ENCODE data around the gene ENC1.

The ENC1 gene

DNA sequence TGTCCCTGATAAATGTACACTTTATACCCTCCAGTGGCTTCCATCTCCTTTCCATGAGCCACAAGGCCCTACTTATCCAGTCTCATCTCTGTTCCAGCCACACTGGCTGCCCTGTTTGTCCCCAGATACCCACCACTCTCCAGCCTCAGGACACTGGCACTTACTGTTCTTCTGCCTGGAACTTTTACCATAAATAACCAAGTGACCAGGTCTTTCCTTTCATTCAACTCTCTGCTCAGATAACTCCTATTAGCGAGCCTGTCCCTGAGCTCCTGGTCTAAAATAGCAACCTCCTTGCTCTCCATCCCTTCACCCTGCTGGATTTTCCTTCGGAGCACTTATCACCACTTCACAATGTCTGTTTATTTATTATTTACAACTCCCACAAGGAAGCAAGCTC, 16.6 kb upstream of the ENC1 start:
- in situ Hi-C loops (cut with HindIII; ENCODE audit: low sequenced_read_pairs): loop anchor here (10.0 kb wide), 1 partner anchor 752 kb away; no protein-coding TSS in a partner anchor

DNA sequence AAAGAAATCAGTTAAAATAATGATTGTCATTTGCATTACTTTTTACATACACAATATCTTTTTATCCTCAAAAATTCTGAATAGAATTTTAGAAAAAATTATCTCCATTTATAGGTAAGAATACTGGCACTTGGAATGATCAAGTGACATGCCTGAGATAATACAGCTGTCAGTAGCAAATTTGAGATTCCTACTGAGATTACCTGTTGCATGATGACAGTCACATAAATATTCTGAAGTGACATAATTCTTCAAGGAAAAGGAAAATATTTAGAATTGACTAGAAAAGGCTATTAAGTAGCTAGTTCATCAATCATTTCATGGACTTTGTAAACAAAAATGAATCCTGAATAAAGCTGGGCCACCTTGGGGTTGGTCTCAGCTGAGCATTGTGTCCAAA, 15.2 kb upstream of the ENC1 start:
- in situ Hi-C loops (cut with HindIII; ENCODE audit: low sequenced_read_pairs): loop anchor here (10.0 kb wide), 1 partner anchor 751 kb away; no protein-coding TSS in a partner anchor

DNA sequence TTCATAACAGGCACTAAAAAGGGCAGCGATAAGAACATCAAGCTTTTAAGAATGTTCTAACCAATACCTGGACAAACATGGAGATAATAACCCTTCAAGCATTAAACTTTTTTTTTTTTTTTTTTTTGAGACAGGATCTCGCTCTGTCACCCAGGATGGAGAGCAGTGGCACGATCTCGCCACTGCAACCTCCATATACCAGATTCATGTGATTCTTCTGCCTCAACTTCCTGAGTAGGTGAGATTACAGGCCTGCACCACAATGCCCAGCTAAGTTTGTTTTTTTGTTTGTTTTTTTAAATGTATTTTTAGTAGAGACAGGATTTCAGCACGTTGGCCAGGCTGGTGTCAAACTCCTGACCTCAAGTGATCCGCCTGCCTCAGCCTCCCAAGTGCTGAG, 14.7 kb upstream of the ENC1 start:
- in situ Hi-C loops (cut with HindIII; ENCODE audit: low sequenced_read_pairs): loop anchor here (10.0 kb wide), 1 partner anchor 750 kb away; no protein-coding TSS in a partner anchor

GRCh38 chr5:74653991-74654390, 13.5 kb upstream of the ENC1 start:
- in situ Hi-C loops (cut with HindIII; ENCODE audit: low sequenced_read_pairs): loop anchor here (10.0 kb wide), 1 partner anchor 749 kb away; no protein-coding TSS in a partner anchor

GRCh38 chr5:74652576-74652975, 12.0 kb upstream of the ENC1 start:
- in situ Hi-C loops (cut with HindIII; ENCODE audit: low sequenced_read_pairs): loop anchor here (10.0 kb wide), 1 partner anchor 748 kb away; no protein-coding TSS in a partner anchor

GRCh38 chr5:74651710-74652109, 11.2 kb upstream of the ENC1 start:
- in situ Hi-C loops (cut with HindIII; ENCODE audit: low sequenced_read_pairs): loop anchor here (10.0 kb wide), 1 partner anchor 747 kb away; no protein-coding TSS in a partner anchor

DNA sequence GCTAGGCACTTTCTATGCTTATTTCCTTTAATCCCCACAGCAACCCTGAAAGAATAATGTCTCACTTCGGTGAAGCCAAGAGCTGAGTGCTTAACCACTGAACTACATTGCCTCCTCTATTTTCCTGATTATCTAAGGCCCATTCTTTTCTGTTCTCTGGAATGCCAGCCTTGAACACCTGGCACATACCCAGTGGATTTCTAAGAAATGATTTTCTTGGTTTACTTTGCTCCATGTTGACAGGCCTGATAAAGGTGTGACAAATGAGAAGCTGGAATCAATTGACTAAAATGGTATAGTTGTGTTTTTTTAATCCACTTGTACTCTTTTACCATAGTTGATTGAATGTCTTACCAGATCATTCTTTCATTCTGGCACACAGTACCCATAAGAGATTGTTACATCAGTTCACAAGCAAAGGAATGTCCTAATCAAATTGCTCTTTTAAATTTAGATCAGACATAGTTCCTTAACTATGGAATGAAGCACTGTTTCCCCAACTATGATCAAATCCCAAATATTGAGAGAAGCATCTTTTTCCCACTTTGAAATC, 9.0 kb upstream of the ENC1 start:
- in situ Hi-C loops (cut with HindIII; ENCODE audit: low sequenced_read_pairs): no loop called here

- in situ Hi-C loops (cut with HindIII; ENCODE audit: low sequenced_read_pairs): no loop called here
Measured at GRCh38 chr5:74648835-74649293, 8.3 kb upstream of the ENC1 start.

DNA sequence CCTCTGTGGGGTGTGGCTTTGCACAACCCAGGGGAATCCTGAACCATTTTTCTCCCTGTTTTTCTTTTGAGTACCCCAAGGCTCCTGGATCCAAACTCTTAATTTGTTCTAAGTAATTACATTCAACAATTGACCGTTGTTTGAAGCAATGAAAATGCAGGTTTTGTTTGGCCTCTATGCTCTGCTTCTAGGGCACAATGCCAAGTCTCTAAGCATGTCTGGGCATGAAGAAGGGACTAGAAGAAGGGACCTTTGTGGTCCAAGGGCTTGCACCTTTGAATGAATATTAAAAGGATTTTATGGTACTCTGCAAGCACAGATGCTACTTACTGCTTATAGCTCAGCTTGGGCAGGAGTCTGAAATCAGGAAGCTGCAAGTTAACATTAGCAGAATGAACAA, 6.6 kb upstream of the ENC1 start:
- in situ Hi-C loops (cut with HindIII; ENCODE audit: low sequenced_read_pairs): no loop called here

DNA sequence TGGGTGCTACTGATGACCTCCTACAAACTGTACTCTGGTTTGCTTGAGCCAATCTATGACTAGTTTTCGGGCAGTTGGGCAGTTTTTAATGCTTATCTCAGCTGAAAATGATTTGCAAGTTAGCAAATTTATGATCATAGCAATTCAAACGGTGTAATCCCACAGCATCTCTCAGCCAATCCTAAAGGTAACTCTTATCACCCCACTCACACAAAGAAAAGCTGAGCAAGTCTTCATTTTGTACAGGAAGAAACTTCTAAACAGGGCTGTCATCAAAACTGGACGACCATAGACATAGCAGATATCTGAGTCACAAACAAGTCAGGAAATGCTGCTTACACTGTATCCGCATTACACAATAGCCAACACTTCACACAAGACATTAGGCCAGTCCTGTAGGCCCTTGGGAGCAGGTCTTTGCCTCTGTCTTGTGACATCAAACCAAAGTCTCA, 2.6 kb upstream of the ENC1 start:
- in situ Hi-C loops (cut with HindIII; ENCODE audit: low sequenced_read_pairs): no loop called here

GRCh38 chr5:74642543-74642863, 2.0 kb upstream of the ENC1 start:
- in situ Hi-C loops (cut with HindIII; ENCODE audit: low sequenced_read_pairs): no loop called here

- in situ Hi-C loops (cut with HindIII; ENCODE audit: low sequenced_read_pairs): no loop called here
Measured at GRCh38 chr5:74641735-74642542, 1.4 kb upstream of the ENC1 start.

GRCh38 chr5:74640954-74641734, 616 bp upstream of the ENC1 start:
- in situ Hi-C loops (cut with HindIII; ENCODE audit: low sequenced_read_pairs): no loop called here

DNA sequence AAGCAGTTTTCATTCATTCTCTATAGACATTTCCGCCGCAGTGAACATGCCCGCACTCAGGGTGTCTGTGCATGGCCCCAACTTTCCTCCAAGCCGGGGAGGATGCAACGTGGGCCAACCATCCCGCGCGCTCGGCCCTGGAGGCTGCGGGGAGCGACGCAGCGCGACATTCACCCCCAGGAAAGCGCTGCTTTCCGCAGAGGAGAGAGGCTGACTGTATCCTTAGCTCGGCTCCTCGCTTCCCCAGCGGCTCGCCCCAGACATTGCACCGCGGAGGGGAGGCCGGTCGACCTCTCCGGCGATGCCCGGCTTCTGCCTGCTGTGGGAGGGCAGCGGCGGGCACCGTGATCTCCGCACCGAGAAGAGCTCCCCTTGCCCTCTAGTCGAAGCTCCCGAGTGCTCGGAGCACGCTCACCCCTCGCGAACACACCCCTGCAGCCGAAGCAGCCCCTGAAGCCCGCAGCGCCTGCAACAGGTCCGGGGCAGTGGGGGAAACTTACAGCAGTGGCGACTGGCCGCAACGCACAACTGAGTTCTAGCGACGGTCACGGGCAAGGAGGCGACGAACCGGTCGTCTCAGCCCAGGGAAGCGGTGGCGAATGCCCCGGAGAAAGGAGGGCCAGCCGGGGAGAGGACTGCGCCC, 600 bp downstream of the ENC1 start:
- in situ Hi-C loops (cut with HindIII; ENCODE audit: low sequenced_read_pairs): no loop called here

- in situ Hi-C loops (cut with HindIII; ENCODE audit: low sequenced_read_pairs): no loop called here
Measured at GRCh38 chr5:74638970-74639806, 1.3 kb downstream of the ENC1 start.

DNA sequence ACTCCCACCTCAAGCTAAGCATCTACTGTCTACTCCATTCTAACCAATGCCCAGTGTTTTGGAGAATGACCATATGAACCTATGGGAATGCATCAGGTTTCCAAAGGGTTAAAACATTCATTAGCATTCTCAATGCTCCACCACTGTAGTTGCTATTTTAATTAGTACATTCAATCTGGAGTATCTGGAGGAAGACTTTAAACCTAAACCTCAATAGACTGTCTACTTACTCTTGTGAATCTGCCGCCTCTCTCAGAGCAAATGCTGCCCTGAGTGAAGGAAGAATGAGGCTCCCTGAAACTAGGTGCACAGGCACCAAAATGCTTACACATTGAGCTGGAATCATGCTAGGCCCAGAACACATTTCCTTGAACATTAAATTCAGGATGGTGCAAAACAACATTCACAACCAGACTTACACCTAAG, 2.0 kb downstream of the ENC1 start:
- in situ Hi-C loops (cut with HindIII; ENCODE audit: low sequenced_read_pairs): no loop called here

DNA sequence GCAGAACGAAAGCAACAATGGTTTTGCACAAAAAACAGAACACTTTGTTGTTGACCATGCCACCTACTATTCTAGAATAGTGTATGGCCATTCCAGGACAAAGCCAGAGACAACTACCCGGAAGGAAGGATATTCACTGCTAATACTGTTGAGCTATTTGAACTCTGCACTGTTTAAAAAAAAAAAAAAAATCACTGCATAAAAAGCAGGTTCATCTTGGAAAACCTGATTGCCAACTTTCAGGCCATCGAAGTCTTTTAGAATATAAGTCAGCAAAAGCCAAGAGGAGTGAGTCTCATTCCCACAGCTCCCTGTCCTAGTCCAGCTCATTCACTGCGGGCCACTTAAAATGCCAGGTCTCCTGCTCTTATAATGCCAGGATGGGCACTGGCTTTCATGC, 4.0 kb downstream of the ENC1 start:
- in situ Hi-C loops (cut with HindIII; ENCODE audit: low sequenced_read_pairs): no loop called here

DNA sequence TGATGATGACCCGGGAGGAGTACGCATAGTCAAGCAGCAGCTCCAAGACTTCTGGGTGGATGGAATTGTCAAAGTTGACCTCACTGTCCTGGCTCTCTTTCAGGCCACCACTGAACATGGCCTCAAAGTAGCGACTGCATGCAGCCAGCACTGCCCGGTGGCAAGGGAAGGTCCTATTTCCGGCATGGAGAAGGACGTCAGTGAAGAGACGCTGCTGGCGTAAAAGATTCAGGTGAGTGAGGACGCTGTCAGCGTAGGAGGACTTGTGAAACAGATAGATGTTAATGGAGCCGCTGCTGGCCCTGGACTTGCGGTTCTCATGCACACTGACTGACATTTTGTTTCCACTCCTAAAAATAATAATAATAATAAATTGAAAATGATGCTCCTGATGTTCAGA, 4.4 kb downstream of the ENC1 start:
- in situ Hi-C loops (cut with HindIII; ENCODE audit: low sequenced_read_pairs): no loop called here

DNA sequence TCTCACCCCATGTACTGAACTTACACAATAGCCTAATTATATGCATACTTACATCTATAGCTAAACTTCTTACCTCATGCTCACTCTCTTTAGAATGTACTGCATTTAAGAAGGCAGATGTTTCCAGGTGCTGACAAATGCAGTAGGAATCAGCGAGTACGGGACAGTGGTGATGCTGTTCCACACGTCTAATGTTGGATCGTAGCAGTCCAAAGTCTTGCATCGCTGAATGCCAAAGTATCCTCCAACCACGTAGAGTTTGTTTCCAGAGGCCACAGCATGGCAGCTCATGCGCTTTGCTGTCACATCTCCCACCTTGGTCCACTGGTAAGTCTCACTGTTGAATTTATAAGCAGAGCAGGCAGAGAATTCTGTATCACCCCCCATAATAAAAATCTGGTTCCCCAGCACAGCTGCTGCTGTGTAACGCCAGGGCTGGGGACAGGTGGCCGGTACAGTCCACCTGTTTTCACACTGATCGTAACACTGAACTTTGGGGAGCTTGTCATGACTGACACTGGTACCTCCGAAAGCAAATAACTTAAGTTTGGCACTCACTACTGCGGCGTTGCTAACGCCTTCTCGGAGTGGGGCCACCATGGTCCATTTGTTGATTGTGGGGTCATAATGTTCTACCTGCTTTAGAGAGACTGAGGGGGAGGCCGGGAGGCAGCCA, 5.8 kb downstream of the ENC1 start:
- in situ Hi-C loops (cut with HindIII; ENCODE audit: low sequenced_read_pairs): no loop called here

GRCh38 chr5:74633695-74634094, 6.8 kb downstream of the ENC1 start:
- in situ Hi-C loops (cut with HindIII; ENCODE audit: low sequenced_read_pairs): no loop called here
